GM12874 (cell line): ENCODE results near the gene TNS3.

ENCODE experiments used
- CTCF ChIP-seq: IDR thresholded peaks from 2 replicates; pipeline ENCODE4 v1.5.1; 2011; ENCODE audit warnings: low read depth, mild to moderate bottlenecking, control low read depth, low read length, moderate library complexity; ENCODE audit not compliant: insufficient read depth

The TNS3 gene

GRCh38 chr7:47376991-47377616 lies 204.8 kb downstream of the TNS3 start:
- TF ChIP-seq CTCF = no peak

- no peak for TF ChIP-seq CTCF
These were observed 206.6 kb downstream of the TNS3 start for GRCh38 chr7:47375121-47375938.

- TF ChIP-seq CTCF = no peak
These were observed 207.4 kb downstream of the TNS3 start for GRCh38 chr7:47374538-47374937.

GRCh38 chr7:47373871-47374451 lies 207.9 kb downstream of the TNS3 start:
- no peak for TF ChIP-seq CTCF

- TF ChIP-seq CTCF = no peak
These were observed 210.1 kb downstream of the TNS3 start for GRCh38 chr7:47371733-47372368.

GRCh38 chr7:47371317-47371716 lies 210.6 kb downstream of the TNS3 start:
- no peak for TF ChIP-seq CTCF

- TF ChIP-seq CTCF = no peak
These were observed 211.4 kb downstream of the TNS3 start for GRCh38 chr7:47370461-47371042.
